ENCODE data around the gene TSHZ2.

DNA sequence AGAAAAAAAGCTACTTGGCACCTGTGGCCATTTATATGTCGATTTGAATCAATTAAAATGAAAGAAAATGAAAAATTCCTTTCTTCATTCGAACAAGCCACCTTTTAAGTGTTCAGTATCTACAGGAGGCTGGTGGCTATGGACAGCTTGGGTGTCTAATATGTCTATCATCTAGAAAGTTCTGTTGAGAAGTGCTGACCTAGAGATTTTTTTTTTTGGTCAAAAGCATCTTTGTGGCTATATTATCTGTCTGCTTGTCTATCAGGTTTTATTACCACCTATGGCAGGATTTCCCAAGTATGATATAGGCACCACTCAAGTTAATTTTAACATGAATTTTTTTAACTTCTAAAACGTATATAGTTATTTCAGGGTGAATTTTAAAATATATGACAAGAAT, 250.8 kb downstream of the TSHZ2 start:
- TF ChIP-seq, protein P1, sequence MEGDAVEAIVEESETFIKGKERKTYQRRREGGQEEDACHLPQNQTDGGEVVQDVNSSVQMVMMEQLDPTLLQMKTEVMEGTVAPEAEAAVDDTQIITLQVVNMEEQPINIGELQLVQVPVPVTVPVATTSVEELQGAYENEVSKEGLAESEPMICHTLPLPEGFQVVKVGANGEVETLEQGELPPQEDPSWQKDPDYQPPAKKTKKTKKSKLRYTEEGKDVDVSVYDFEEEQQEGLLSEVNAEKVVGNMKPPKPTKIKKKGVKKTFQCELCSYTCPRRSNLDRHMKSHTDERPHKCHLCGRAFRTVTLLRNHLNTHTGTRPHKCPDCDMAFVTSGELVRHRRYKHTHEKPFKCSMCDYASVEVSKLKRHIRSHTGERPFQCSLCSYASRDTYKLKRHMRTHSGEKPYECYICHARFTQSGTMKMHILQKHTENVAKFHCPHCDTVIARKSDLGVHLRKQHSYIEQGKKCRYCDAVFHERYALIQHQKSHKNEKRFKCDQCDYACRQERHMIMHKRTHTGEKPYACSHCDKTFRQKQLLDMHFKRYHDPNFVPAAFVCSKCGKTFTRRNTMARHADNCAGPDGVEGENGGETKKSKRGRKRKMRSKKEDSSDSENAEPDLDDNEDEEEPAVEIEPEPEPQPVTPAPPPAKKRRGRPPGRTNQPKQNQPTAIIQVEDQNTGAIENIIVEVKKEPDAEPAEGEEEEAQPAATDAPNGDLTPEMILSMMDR (IDR thresholded peaks at IDR 0.05), result no peak
- no peak for TF ChIP-seq POLR2A (IDR thresholded peaks at IDR 0.05)
